ENCODE results near the gene NPW.

The NPW gene

GRCh38 chr16:2037115-2037514 lies 17.5 kb downstream of the NPW start:
- no peak for DNase-seq

- DNase-seq = no peak
Observed at GRCh38 chr16:2037647-2038381, 18.2 kb downstream of the NPW start.

- DNase-seq = no peak
Observed at GRCh38 chr16:2038382-2039231, 19.0 kb downstream of the NPW start.

- no peak for DNase-seq
Observed at GRCh38 chr16:2039274-2040031, 19.9 kb downstream of the NPW start.

GRCh38 chr16:2040041-2040786 lies 20.6 kb downstream of the NPW start:
- no peak for DNase-seq

- no peak for DNase-seq
Observed at GRCh38 chr16:2040787-2041522, 21.4 kb downstream of the NPW start.

GRCh38 chr16:2042171-2042985 lies 22.8 kb downstream of the NPW start:
- DNase-seq = peak; percentile 42

GRCh38 chr16:2042986-2043666 lies 23.5 kb downstream of the NPW start:
- no peak for DNase-seq

- no peak for DNase-seq
Observed at GRCh38 chr16:2043667-2044451, 24.3 kb downstream of the NPW start.

- DNase-seq = no peak
Observed at GRCh38 chr16:2044541-2044940, 25.0 kb downstream of the NPW start.

GRCh38 chr16:2045965-2046892 lies 26.6 kb downstream of the NPW start:
- DNase-seq = no peak

- no peak for DNase-seq
Observed at GRCh38 chr16:2046893-2047329, 27.3 kb downstream of the NPW start.

GRCh38 chr16:2047330-2048115 lies 27.9 kb downstream of the NPW start, which contains the start of the genes NTHL1 and TSC2:
NTHL1 (minus strand) TSS chr16:2047834; CDS start chr16:2047823, 11 bp downstream.
TSC2 (plus strand) TSS chr16:2047985; CDS start chr16:2048616, 631 bp downstream.
- peak; percentile 97 for DNase-seq

- no peak for DNase-seq
Observed at GRCh38 chr16:2048116-2048543, 28.5 kb downstream of the NPW start.

GRCh38 chr16:2053211-2053610 lies 33.6 kb downstream of the NPW start:
- DNase-seq = no peak

- no peak for DNase-seq
Observed at GRCh38 chr16:2053897-2054296, 34.3 kb downstream of the NPW start.

- no peak for DNase-seq
Observed at GRCh38 chr16:2054543-2055245, 35.1 kb downstream of the NPW start.
